ENCODE measurements around the gene IMMT.

DNA sequence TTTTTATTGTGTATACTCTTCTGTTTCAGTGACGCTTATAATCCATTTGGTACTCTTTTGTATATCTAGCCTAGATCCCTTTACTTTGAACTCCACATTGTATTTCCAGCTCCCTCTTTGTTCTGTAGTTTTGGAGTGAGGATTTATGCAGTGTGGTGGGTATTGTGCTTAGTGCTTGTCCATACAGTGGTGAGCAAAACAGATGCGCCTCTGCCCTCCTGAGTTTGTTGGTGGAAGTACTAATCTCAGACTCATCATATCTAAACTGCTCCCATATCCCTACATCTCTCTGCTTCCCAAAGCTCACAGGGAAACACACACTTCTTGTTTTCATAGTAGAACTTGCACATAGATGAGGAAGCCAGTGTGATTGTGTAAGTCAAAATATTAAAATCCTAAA lies 77.1 kb downstream of the IMMT start:
- TF ChIP-seq, protein P1, sequence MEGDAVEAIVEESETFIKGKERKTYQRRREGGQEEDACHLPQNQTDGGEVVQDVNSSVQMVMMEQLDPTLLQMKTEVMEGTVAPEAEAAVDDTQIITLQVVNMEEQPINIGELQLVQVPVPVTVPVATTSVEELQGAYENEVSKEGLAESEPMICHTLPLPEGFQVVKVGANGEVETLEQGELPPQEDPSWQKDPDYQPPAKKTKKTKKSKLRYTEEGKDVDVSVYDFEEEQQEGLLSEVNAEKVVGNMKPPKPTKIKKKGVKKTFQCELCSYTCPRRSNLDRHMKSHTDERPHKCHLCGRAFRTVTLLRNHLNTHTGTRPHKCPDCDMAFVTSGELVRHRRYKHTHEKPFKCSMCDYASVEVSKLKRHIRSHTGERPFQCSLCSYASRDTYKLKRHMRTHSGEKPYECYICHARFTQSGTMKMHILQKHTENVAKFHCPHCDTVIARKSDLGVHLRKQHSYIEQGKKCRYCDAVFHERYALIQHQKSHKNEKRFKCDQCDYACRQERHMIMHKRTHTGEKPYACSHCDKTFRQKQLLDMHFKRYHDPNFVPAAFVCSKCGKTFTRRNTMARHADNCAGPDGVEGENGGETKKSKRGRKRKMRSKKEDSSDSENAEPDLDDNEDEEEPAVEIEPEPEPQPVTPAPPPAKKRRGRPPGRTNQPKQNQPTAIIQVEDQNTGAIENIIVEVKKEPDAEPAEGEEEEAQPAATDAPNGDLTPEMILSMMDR (IDR thresholded peaks at IDR 0.05; ENCODE audit: insufficient read depth, low read length): no peak
- no peak for TF ChIP-seq SPI1 (IDR thresholded peaks at IDR 0.05; ENCODE audit: borderline replicate concordance, low read depth)
- no peak for TF ChIP-seq POLR2AphosphoS5 (IDR thresholded peaks at IDR 0.05; ENCODE audit: low read depth)
